GM12801 (cell line): ENCODE measurements around the gene GREB1L.

Experiments
- TF ChIP-seq, protein P1 (sequence below): IDR thresholded peaks from one replicate; pipeline ENCODE4 v1.5.1; 2011; ENCODE audit warnings: control low read depth; ENCODE audit not compliant: insufficient read length; ENCODE audit errors: extremely low read depth

Gene GREB1L

GRCh38 chr18:21307578-21307977 is 65.5 kb downstream of the GREB1L start:
- TF ChIP-seq, protein P1, sequence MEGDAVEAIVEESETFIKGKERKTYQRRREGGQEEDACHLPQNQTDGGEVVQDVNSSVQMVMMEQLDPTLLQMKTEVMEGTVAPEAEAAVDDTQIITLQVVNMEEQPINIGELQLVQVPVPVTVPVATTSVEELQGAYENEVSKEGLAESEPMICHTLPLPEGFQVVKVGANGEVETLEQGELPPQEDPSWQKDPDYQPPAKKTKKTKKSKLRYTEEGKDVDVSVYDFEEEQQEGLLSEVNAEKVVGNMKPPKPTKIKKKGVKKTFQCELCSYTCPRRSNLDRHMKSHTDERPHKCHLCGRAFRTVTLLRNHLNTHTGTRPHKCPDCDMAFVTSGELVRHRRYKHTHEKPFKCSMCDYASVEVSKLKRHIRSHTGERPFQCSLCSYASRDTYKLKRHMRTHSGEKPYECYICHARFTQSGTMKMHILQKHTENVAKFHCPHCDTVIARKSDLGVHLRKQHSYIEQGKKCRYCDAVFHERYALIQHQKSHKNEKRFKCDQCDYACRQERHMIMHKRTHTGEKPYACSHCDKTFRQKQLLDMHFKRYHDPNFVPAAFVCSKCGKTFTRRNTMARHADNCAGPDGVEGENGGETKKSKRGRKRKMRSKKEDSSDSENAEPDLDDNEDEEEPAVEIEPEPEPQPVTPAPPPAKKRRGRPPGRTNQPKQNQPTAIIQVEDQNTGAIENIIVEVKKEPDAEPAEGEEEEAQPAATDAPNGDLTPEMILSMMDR: no peak

DNA sequence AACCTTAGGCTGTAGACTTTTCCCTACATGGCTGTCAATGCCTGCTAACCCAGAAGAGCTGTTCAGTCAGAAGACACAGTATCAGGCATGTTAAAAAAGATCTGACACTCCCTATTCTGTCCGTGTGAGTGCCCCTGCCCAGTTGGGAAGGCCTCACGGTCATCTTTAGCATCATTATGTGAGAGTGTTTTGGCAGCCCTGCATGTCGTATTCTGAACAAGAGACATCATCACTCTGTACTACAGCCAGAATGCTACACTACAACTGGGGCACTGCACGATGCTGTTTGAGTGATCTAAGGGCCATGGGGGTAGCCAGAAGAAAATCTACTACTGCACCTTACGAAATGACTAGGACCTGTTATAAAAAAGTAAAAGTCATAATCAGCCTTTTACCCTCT is 67.2 kb downstream of the GREB1L start:
- TF ChIP-seq, protein P1: no peak

DNA sequence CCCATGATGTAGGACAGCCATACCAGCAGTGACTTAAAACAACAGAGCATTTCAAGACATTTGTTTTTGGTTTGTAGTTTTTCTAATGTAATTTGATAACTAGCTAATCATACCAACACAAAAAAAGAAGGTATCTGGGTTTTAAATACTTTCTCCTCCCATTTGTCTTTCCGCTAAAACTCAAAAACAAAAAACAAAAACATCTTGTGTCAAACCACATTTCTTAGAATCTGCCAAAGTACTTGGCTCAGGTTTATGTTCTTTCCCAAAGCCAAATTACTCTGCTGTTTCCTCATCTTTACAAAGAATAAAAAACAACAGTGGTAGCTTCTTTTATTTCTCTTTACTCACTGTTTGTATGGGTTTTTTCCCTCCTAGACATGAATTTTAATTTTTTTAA is 71.5 kb downstream of the GREB1L start:
- TF ChIP-seq, protein P1: no peak

- TF ChIP-seq, protein P1: no peak
Observed at GRCh38 chr18:21314724-21315123, 72.7 kb downstream of the GREB1L start.

DNA sequence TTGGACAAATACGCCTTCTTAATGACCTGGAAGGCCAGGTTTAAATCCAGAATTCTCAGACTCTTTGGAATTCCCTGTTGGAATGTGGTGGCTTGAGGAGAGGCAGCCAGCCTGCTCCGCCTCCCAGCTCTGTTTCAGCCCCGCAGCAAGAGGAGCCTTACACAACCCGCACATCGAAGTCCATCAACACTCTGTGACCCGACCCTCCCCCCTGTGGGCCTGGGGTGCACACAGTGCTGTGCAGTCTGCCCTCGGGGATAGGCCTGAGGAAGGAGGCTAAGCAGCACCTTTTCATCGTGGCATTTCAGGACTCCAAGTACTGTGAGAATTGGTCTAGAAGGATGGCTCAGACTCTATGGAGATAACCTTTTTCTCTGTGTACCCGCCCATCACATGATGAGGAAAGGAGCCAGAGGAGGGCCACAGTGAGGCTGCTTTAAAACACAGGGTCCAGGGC is 73.7 kb downstream of the GREB1L start:
- TF ChIP-seq, protein P1: no peak

DNA sequence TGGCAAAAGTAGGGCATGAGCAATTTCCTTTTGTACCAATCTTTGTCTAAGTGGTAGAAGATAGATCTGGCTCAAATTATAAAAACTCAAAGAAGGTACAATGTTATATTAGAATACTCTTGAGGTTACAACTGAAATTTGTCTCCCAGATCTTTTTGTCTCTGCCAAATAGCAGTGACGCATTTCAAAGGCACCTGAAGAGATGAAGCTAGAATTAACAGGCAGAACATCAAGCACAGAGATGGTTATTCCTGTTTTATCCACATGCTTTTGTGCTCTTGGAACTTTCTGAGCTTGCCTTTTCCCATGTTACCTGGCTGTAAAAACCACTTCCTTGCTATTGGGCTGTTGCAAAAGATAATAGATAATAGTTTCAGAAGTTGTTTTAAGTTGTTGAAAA is 74.3 kb downstream of the GREB1L start:
- TF ChIP-seq, protein P1: no peak

- TF ChIP-seq, protein P1: no peak
Observed at GRCh38 chr18:21321711-21322110, 79.7 kb downstream of the GREB1L start.

DNA sequence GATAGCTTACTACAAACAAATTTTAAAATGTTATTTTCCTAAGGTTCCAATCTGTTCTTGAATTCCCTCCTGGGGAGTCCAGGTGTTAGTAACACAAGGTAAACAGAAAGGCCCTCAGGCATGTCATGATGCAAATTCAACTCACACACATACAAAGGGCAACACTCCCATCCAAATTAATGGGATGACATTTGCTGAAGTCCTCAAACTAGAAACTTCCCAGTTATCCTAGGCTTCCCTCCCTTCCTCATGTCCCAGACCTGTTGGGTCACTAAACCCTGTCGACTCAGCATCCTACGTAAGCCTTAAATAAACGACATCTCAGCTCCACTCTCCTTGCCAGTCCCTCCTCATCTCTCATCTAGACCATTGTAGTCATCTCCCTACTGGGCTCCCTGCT is 85.1 kb downstream of the GREB1L start:
- TF ChIP-seq, protein P1: no peak
